ENCODE data around the gene TGM6.
A peak's percentile ranks its signal among the peaks of the same experiment; 100 is the strongest.

Gene TGM6

GRCh38 chr20:2386516-2387179 is 5.9 kb downstream of the TGM6 start:
- Histone ChIP-seq H3K9me3 (replicated peaks in 1 of 11) (peaks cover 16 to 31% (median 22%) of the 10 kb centered on the region in 11 experiments; a peak in 20 of 22 replicates), H3K4me2 (no peak overlapping the region), H3K4me1 (peaks cover 0 to 18% (median 0%) of the 10 kb centered on the region in 10 experiments; a peak in 8 of 20 replicates), H3K36me3 (no peaks in the 10 kb centered on the region), H4K20me1 (peaks cover 0 to 19% (median 0%) of the 10 kb centered on the region in 11 experiments; a peak in 2 of 22 replicates), H3K4me3 (no peak overlapping the region), H3K27ac (peak overlapping the region in 2 of 11 experiments; percentile 11 to 17; a peak in 2 of 22 replicates), H3K9ac (no peak overlapping the region), H3K27me3 (peaks cover 0 to 79% (median 0%) of the 10 kb centered on the region in 11 experiments; a peak in 9 of 22 replicates)
- no peak for TF ChIP-seq Cebpa-rat (IDR thresholded peaks at IDR 0.05)

GRCh38 chr20:2387180-2387577 is 6.5 kb downstream of the TGM6 start:
- Histone ChIP-seq H3K4me2 (no peak overlapping the region), H3K9ac (no peak overlapping the region), H3K4me1 (peaks cover 0 to 18% (median 0%) of the 10 kb centered on the region in 10 experiments; a peak in 7 of 20 replicates), H3K27me3 (peaks cover 0 to 79% (median 0%) of the 10 kb centered on the region in 11 experiments; a peak in 9 of 22 replicates), H3K4me3 (no peak overlapping the region), H3K9me3 (replicated peaks in 1 of 11) (peaks cover 16 to 31% (median 22%) of the 10 kb centered on the region in 11 experiments; a peak in 20 of 22 replicates), H3K27ac (peak overlapping the region in 2 of 11 experiments; percentile 11 to 17; a peak in 2 of 22 replicates), H3K36me3 (no peaks in the 10 kb centered on the region), H4K20me1 (peaks cover 0 to 15% (median 0%) of the 10 kb centered on the region in 11 experiments; a peak in 2 of 22 replicates)
- no peak for TF ChIP-seq Cebpa-rat (IDR thresholded peaks at IDR 0.05)

GRCh38 chr20:2387580-2387979 is 6.9 kb downstream of the TGM6 start:
- no peaks in the 10 kb centered on the region for H3K36me3 ChIP-seq
- no peak overlapping the region for H3K9ac ChIP-seq
- H3K4me2 ChIP-seq = no peak overlapping the region
- no peak overlapping the region for H3K27ac ChIP-seq
- TF ChIP-seq Cebpa-rat (IDR thresholded peaks at IDR 0.05) = no peak
- no peak overlapping the region for H3K4me3 ChIP-seq
- peaks cover 0 to 18% (median 0%) of the 10 kb centered on the region in 10 experiments; a peak in 7 of 20 replicates for H3K4me1 ChIP-seq
- H3K27me3 ChIP-seq = peaks cover 0 to 75% (median 0%) of the 10 kb centered on the region in 11 experiments; a peak in 9 of 22 replicates
- peaks cover 16 to 31% (median 22%) of the 10 kb centered on the region in 11 experiments; a peak in 20 of 22 replicates for H3K9me3 ChIP-seq (replicated peaks in 1 of 11)
- peaks cover 0 to 11% (median 0%) of the 10 kb centered on the region in 11 experiments; a peak in 2 of 22 replicates for H4K20me1 ChIP-seq

- peaks cover 16 to 32% (median 22%) of the 10 kb centered on the region in 11 experiments; a peak in 20 of 22 replicates for H3K9me3 ChIP-seq (replicated peaks in 1 of 11)
- H3K4me1 ChIP-seq = peaks cover 0 to 18% (median 0%) of the 10 kb centered on the region in 10 experiments; a peak in 7 of 20 replicates
- no peaks in the 10 kb centered on the region for H4K20me1 ChIP-seq
- TF ChIP-seq Cebpa-rat (IDR thresholded peaks at IDR 0.05) = no peak
- peaks cover 0 to 45% (median 0%) of the 10 kb centered on the region in 11 experiments; a peak in 6 of 22 replicates for H3K27me3 ChIP-seq
- H3K9ac ChIP-seq = no peak overlapping the region
- no peaks in the 10 kb centered on the region for H3K36me3 ChIP-seq
- no peak overlapping the region for H3K27ac ChIP-seq
- H3K4me2 ChIP-seq = peak overlapping the region in 3 of 11 experiments; percentile 17 to 38 (median 24); a peak in 5 of 22 replicates
- no peak overlapping the region for H3K4me3 ChIP-seq
Observed at GRCh38 chr20:2390951-2391675, 10.4 kb downstream of the TGM6 start.

- peaks cover 0 to 19% (median 0%) of the 10 kb centered on the region in 11 experiments; a peak in 5 of 22 replicates for H3K27me3 ChIP-seq
- H3K9ac ChIP-seq = no peak overlapping the region
- H3K27ac ChIP-seq = no peak overlapping the region
- no peak overlapping the region for H3K4me2 ChIP-seq
- peaks cover 0 to 12% (median 9%) of the 10 kb centered on the region in 10 experiments; a peak in 14 of 20 replicates for H3K4me1 ChIP-seq
- H3K4me3 ChIP-seq = no peak overlapping the region
- TF ChIP-seq Cebpa-rat (IDR thresholded peaks at IDR 0.05) = no peak
- H4K20me1 ChIP-seq = no peaks in the 10 kb centered on the region
- H3K9me3 ChIP-seq (replicated peaks in 1 of 11) = peaks cover 9 to 32% (median 12%) of the 10 kb centered on the region in 11 experiments; a peak in 21 of 22 replicates
- 0 out of 22 replicates have a peak, but pooled peaks cover 0 to 7% (median 0%) of the 10 kb centered on the region in 11 experiments for H3K36me3 ChIP-seq
Observed at GRCh38 chr20:2394411-2395055, 13.8 kb downstream of the TGM6 start.

GRCh38 chr20:2395136-2395535 is 14.4 kb downstream of the TGM6 start:
- no peak for TF ChIP-seq Cebpa-rat (IDR thresholded peaks at IDR 0.05)
- no peaks in the 10 kb centered on the region for H4K20me1 ChIP-seq
- no peak overlapping the region for H3K4me3 ChIP-seq
- no peak overlapping the region for H3K4me2 ChIP-seq
- peaks cover 0 to 12% (median 9%) of the 10 kb centered on the region in 10 experiments; a peak in 14 of 20 replicates for H3K4me1 ChIP-seq
- H3K9ac ChIP-seq = no peak overlapping the region
- H3K36me3 ChIP-seq = 0 out of 22 replicates have a peak, but pooled peaks cover 0 to 7% (median 0%) of the 10 kb centered on the region in 11 experiments
- H3K27me3 ChIP-seq = peaks cover 0 to 15% (median 0%) of the 10 kb centered on the region in 11 experiments; a peak in 5 of 22 replicates
- peaks cover 9 to 32% (median 12%) of the 10 kb centered on the region in 11 experiments; a peak in 21 of 22 replicates for H3K9me3 ChIP-seq (replicated peaks in 1 of 11)
- H3K27ac ChIP-seq = no peak overlapping the region

- Histone ChIP-seq H3K4me3 (no peak overlapping the region), H3K27me3 (peaks cover 0 to 15% (median 0%) of the 10 kb centered on the region in 11 experiments; a peak in 5 of 22 replicates), H3K36me3 (0 out of 22 replicates have a peak, but pooled peaks cover 0 to 7% (median 0%) of the 10 kb centered on the region in 11 experiments), H3K9me3 (replicated peaks in 1 of 11) (peaks cover 9 to 32% (median 12%) of the 10 kb centered on the region in 11 experiments; a peak in 21 of 22 replicates), H3K4me2 (no peak overlapping the region), H4K20me1 (no peaks in the 10 kb centered on the region), H3K4me1 (peaks cover 0 to 11% (median 4%) of the 10 kb centered on the region in 10 experiments; a peak in 13 of 20 replicates), H3K27ac (no peak overlapping the region), H3K9ac (no peak overlapping the region)
- no peak for TF ChIP-seq Cebpa-rat (IDR thresholded peaks at IDR 0.05)
Observed at GRCh38 chr20:2396241-2396814, 15.6 kb downstream of the TGM6 start.

- Histone ChIP-seq H3K4me2 (peak overlapping the region in 3 of 11 experiments; percentile 22 to 27 (median 25); a peak in 4 of 22 replicates), H3K27ac (no peak overlapping the region), H3K4me1 (peaks cover 0 to 11% (median 2%) of the 10 kb centered on the region in 10 experiments; a peak in 8 of 20 replicates), H3K4me3 (no peak overlapping the region), H3K27me3 (peaks cover 0 to 7% (median 0%) of the 10 kb centered on the region in 11 experiments; a peak in 4 of 22 replicates), H3K9ac (no peak overlapping the region), H4K20me1 (no peaks in the 10 kb centered on the region), H3K36me3 (0 out of 22 replicates have a peak, but pooled peaks cover 0 to 7% (median 0%) of the 10 kb centered on the region in 11 experiments), H3K9me3 (replicated peaks in 1 of 11) (peaks cover 9 to 32% (median 12%) of the 10 kb centered on the region in 11 experiments; a peak in 21 of 22 replicates)
- TF ChIP-seq Cebpa-rat (IDR thresholded peaks at IDR 0.05) = no peak
Observed at GRCh38 chr20:2397091-2397490, 16.4 kb downstream of the TGM6 start.
